ENCODE measurements around the gene DNMT3L. TPM values are rescaled to one million over a fixed set of nuclear protein-coding genes. Genes with fewer than 3 reads are reported as not detected.
"Not testable (repeated sequence)": the region's sequence is repeated elsewhere in the genome, so short reads cannot be mapped to it uniquely, and the experiment has no call there.

Gene DNMT3L
- polyA plus RNA-seq, 3 donors: not detected

DNA sequence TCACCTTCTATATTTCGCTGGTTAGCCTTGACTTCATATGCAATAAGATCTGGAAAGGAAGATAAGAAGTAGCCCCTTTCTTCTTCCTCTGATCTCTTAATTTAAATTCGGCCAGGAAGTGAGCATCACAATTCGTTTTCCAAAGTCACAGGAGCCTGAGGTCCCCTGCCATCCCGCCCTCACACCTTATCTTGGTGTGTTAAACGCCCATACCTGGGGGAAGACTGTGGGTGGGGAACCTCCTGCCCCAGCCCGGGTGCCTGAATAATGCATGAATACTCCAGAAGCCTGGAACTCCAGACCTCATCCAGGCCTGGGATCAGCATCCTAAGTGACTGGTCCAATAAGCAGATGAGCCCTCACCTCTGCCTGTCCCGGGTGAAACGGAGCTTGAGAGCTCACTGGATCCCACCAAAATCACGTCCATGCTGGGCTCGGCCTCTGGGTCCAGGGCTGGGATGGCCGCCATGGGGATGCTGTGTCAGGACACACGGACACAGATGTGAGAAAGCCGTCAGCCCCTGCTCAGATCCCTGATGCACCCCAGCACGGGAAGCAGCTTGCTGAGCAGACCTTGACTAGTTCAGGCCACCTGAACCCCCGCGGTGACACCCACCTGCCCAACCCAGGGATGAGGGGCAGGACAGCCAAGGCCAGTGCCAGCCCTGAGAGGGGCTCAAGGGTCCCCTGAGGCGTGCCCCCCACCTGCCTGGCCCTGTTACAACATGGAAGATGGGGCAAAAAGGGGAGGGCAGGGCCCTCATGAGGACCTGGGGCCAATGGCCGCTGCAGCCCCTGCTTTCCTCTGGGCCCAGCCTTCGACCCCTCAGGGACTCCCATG, 686 bp downstream of the DNMT3L start:
- no peak overlapping the region for H3K27ac ChIP-seq (ENCODE audit: low read depth, low read length)
- WGBS, 3 donors: 66 to 88% (median 83%) methylated on average over 18 to 19 of the region's 19 CpGs

DNA sequence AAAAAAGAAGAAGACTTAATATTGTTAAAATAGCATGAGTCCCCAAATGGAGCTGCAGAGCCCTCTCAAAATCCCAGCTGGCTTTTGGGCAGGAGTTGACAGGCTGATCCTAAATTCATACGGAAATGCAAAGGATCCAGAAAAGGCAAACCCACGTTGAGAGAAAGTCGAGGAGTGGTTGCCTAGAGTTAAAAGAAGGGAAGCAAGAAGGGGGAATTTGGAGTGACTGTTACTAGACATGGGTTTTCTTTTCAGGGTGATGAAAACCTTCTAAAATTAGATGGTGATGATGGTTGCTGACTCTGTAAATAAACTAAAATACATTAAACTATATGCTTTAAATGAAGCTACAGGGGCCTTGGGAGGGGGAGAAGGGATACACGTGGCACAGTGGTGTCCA, 1.6 kb downstream of the DNMT3L start:
- 50 to 68% (median 61%) methylated on average over 4 of the region's 4 CpGs for WGBS, 3 donors
- no peak overlapping the region for H3K27ac ChIP-seq (ENCODE audit: low read depth, low read length)

DNA sequence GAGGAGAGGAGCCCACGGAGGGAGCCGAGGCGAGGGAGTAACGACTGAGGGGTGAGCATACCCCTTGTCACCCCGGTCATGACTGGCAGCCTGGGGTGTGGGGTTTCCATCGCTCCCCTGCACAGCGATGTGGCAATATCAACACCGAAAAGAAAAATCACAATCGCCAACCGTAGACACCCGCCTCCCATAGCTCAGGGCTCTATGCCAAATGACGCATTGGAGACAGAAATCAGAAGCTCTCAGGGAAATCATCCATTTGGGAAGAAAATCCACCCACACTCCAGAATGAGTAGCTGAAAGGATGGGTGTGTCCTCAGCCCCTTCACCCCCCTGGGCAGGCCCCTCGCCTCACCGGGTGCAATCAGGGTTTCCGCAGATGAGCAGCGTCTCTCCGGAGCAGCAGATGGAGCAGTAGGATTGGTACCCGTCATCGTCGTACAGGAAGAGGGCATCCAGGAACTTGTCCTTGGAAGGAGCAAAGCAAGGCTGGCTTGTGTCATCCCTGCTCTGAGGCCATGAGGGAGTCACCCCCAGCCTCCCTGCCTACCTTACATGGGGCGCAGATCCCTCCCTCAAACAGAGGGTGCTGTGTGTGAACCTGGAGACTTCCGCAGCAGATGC, 2.5 kb downstream of the DNMT3L start:
- WGBS, 3 donors: 76 to 81% (median 80%) methylated on average over 22 of the region's 22 CpGs
- H3K27ac ChIP-seq (ENCODE audit: low read depth, low read length): no peak overlapping the region

DNA sequence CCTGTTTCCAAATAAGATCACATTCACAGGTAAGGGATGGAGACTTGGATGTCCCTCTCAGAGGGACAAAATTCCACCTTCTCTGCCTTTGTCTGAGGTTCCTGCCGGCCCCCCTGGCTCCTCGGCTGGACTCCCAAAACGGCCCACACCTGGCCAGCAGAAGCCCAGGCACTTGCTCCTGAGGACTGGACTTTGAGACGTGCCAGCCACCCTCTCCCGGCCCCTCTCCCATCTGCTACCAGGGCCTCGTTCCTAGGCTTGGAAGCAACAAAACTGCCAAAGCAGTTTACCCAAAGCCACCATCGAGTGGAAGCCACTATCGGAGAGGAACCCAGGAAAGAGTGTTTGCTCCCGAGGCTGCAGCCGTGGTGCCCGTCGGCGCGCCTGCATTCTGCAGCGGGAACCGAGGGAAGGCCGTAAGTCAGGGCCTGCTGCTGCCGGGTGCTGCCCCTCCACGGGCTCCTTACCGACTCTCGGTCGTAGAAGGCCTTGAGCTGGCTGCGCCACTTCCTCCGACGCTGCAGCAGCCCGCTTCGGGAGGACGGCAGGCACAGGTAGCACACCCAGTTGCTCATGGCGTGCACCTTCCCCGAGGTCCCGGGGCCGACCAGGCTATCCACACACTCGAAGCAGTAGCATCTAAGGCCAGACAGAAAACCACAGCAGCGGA, 3.5 kb downstream of the DNMT3L start:
- WGBS, 3 donors: 80 to 92% (median 91%) methylated on average over 34 of the region's 34 CpGs
- no peak overlapping the region for H3K27ac ChIP-seq (ENCODE audit: low read depth, low read length)

DNA sequence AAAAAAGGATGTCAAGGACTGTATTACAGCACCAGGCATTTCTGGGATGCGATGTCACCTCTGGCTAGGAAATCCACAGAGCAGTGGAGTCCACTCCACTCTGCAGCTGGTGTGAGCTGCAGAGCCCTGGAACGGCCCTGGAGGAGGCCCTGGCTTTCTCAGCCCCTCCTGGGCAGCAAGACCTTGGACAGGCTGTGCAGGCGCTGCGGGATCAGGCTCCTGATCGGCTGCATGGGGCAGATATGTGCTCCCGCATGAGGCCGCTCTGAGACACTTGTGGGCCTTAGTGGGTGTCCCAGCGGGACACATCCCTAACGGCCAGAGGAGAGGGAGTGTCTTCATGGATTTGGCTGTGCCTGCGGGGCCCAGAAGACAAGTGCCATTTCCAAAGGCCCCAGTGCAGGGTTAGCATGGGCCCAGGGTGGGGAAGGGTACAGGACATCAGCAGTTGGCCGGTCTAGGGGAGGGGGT, 6.2 kb downstream of the DNMT3L start:
- 83 to 84% (median 83%) methylated on average over 11 of the region's 11 CpGs for WGBS, 3 donors

DNA sequence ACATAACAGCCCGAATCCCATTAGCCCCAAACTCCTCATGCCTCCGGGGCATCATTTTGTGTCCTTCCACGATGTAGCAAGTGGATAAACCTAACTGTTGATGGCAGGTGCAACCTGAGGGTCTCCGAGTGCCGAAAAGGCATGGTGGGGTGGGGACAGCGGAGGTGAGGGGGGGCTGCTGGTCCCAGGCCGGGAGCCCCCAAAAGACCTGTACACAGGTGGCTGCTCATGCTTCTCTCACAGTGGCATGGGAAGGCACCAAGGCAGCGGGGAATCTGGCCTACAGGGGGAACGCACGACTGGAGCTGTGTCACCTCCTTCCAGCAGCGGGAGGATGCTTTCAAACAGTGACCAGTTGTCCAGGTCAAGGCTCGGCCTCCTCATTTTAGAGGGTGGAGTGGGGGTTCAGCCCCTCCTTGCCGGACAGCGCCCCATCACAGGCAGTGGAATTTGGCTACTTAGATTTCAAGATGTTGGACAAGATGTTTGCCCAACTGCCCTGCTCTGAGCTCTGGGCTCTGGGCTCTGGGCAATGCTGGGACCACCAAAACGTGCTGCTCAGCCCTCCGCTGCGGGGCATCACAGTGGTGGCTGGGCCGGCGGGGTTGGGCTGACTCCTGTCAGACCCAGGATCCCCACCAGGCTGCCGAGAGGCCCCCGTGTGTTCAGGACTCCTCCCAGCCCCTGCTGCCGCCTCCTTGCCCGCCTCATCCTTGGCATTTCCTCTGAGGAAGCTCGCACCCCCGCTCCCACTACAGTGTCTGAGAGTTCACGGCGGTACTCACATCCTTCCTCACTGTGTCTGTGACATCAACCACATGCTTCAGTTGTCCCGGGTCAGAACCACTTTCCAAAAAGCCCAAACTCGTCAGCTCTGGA, 7.6 kb downstream of the DNMT3L start:
- H3K27ac ChIP-seq (ENCODE audit: low read depth, low read length): no peak overlapping the region
- 65 to 76% (median 71%) methylated on average over 29 of the region's 29 CpGs for WGBS, 3 donors

More for the DNA sequence above, 6.2 kb downstream of the DNMT3L start:
- H3K27ac ChIP-seq (ENCODE audit: low read depth, low read length): no peak overlapping the region

DNA sequence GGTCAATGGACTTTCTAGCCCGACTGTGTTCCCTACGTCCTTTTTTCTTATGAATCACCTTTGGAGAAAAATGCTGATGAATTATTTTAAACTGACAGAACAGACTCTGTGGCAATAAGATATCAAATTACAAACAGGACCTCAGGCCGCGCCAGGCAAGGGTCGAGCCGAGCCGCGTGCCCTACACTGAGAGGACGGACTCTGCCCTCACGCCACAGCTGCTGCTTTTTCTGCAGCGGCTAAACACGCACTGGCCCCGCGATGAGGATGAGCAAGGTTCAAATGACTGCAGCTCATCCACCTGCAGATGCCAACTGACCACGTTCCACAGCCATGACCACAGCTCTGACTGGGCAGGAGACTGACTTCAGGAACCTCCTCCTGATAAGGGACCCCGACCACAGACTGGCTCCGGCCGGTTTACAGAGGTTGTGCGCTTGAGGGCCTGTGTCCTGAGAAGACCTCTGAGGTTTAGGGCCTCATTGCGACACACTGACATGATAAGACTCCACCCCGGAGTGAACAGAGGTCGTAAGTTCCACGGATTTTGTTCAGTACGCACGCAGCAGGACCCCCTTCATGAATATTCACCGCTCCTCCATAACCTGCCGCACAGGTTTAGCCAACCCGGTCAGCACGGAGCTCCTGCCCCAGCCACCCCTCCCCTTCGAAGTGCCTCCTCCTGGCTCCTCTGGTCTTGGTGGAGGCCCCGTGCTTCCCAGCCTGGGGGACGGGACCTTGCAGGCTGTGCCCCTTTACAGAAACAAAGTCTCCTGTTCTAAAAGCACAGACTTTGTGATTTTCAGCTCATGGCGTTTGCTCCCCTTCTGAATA, 12.3 kb downstream of the DNMT3L start:
- no CpG with 5 or more reads among the region's 33 CpGs for WGBS, 3 donors
- H3K27ac ChIP-seq (ENCODE audit: low read depth, low read length): not testable (repeated sequence)

DNA sequence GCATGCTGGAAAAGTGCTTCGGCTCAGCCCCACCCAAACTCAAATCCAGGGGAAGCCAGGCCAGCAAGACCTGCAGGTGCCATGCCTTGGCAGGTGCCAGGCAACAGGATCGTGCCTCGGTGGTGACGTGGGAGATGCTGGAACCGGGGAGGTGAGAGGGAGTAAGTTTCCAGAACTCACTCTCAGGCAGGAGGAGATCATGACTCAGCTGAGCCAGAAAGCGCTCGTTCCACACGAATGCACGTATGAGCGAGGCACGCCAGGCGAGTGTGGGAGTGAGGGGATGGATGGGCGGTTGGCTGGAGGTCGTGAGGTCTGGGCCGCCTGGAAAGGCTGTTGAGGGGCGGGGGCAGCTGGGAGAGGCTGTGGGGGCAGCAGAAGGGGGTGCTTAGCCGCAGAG, 13.8 kb downstream of the DNMT3L start:
- not testable (repeated sequence) for H3K27ac ChIP-seq (ENCODE audit: low read depth, low read length)
- WGBS, 3 donors: no CpG with 5 or more reads among the region's 17 CpGs

DNA sequence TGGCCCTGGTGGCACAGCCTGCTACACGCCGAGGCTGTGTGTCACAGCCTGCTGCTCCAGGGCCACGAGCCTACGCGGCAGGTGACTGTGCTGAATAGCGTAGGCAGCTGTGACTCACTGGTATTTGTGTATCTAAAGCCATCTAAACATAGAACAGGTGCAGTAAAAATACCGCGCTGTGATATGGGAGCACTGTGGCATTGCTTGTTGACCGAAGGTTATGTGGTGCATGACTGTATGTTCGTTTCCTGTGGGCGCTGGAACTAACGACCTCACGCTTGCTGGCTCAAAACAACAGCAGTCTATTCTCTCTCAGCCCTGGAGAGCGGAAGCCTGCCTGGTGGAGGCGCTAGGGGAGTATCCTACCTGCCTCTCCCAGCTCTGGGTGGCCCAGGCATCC, 17.7 kb downstream of the DNMT3L start:
- no CpG with 5 or more reads among the region's 15 CpGs for WGBS, 3 donors

DNA sequence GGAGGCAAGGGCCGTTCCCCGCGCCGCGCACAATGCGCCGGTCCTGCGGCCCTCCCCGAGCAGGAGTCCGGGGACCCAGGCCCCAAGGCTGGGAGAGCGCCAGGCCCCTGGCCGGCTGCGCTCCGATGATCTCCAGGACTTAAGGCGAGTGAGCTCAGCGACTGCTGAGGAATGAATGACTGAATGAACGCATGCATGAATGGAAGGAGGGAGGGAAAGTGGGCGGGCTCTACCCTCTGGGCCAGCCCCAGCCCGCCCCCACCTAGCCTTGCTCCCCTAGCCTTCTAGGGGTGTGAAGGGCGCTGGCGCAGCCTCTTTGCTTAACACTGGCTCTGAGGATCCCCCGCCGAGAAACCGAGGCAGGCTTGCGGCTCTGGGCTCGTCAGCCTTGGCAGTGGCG, 20.4 kb downstream of the DNMT3L start:
- not testable (repeated sequence) for H3K27ac ChIP-seq (ENCODE audit: low read depth, low read length)
- no CpG with 5 or more reads among the region's 27 CpGs for WGBS, 3 donors

More for the DNA sequence above, 17.7 kb downstream of the DNMT3L start:
- not testable (repeated sequence) for H3K27ac ChIP-seq (ENCODE audit: low read depth, low read length)

DNA sequence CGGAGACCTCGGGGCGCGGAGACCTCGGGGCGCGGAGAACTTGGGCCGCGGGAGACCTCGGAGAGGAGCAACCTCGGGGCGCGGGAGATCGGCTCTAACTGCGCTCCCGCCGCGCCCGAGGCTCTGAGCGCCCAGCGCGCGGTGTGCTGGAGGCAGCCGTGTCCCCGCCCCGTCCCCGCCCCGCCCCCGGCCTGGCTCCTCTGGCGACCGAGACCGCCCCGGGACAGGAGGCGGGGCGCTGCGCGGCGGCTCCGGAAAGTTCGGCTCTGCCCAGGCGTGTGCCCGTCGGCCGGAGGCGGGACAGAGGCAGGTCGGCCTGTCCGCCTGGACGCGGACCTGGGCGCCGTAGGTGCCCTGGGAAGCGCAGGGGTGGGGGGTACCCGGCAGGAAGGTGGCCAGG, 20.9 kb downstream of the DNMT3L start, which contains the start of gene ICOSLG:
Gene ICOSLG (minus strand): TSS at position 102 of the 400 bp plus-strand sequence. CDS start 126 bp downstream, outside the sequence.
- not testable (repeated sequence) for H3K27ac ChIP-seq (ENCODE audit: low read depth, low read length)
- WGBS, 3 donors: no CpG with 5 or more reads among the region's 53 CpGs

DNA sequence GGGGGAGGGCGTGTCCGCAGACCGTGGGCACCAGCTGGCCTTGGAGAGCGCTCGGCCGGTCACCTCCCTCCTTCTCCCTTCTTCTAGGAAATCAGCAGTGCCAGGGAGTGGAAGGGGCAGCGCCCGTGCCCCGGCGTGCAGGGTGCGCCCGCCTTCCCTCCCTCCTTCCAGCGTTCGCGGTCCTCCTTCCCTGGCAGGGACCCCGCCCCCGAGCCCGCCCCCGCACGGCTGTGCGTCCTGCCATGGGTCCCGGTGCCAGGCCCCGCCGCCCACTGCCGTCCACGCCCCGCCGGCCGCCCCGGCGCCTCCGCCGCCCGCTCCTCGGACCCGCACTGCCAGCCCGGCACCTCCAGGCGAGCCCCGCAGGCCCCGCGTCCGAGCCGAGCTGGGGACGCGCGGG, 21.3 kb downstream of the DNMT3L start:
- no CpG with 5 or more reads among the region's 46 CpGs for WGBS, 3 donors
- not testable (repeated sequence) for H3K27ac ChIP-seq (ENCODE audit: low read depth, low read length)

DNA sequence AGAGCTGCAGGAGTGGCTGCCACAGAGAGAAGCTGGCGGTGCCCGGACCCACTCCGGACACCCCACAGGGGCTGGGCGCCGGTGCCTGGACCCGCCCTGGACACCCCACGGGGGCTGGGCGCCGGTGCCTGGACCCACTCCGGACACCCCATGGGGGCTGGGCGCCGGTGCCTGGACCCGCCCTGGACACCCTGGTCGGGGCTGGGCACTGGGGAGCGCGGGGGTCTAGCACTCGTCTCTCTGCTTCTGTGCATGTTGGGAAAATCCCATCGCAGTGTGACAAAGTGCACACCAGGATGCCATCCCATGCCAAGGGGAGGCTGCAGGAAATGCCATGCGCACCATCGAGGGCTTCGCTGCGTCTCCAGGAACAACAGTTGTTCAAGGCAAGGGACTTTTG, 32.1 kb downstream of the DNMT3L start:
- WGBS, 3 donors: 82 to 84% methylated on average over 5 to 8 of the region's 22 CpGs; no CpG with 5 or more reads in 1 of the 3 donors
- H3K27ac ChIP-seq (ENCODE audit: low read depth, low read length): not testable (repeated sequence)

DNA sequence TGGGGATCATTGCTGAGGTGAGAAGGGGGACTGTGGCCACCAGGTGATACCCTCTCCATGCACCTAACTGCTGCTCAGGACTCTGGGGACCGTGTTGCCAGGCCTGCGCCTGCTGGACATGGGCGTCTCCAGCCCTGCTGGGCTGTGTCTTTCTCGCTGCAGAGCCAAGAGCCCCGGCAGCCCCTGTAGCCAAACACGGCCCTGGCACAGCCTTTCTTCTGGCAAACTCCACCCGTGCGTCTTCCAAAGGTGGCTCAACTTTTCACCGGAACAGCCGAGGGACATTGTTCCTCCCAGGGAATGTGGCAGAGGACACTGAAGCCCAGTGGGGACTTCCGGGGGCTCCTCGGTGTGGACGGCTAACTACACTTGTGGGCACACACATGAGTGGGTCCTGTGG, 33.6 kb downstream of the DNMT3L start:
- no CpG with 5 or more reads among the region's 13 CpGs for WGBS, 3 donors

DNA sequence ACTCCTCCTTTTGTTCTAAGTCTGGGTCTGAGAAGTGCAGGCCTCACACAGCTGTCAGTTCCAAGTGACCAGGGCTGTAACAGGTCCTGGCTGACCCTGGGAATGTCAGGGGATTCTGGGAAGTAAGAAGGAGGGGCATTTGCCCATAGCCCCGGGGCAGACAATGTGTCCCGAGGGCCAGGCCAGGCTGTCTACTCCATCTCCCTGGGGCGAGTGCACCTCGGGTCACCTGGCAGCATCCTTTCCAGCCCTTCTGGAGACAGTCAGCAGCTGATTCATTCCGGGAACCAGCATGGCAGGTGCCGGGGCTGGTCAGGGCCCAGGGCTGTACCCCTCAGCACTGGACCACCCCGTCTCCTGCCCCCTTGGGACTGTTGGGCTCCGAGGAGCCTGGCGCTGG, 34.1 kb downstream of the DNMT3L start:
- WGBS, 3 donors: 80 to 90% methylated on average over 1 to 3 of the region's 9 CpGs; no CpG with 5 or more reads in 1 of the 3 donors

More for the DNA sequence above, 33.6 kb downstream of the DNMT3L start:
- H3K27ac ChIP-seq (ENCODE audit: low read depth, low read length): not testable (repeated sequence)

DNA sequence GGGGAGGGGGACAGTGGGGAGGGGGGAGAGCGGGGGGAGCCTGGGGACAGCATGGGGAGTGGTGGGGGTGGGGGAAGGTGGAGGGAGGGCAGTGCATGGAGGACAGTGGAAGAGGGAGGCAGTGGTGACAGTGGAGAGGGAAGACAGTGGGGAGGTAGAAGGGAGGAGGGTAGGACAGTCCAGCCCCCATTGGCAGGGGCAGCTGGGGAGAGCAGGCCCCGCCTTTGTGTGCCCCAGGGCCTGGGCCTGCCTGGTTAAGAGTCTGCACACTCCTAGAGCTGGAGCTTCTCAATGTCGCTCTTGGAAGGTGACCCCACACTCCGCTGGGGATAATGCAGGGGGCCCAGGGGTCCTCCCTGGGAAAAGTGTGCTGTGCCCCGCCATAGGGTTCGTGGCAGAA, 36.1 kb downstream of the DNMT3L start:
- WGBS, 3 donors: no CpG with 5 or more reads among the region's 6 CpGs
- H3K27ac ChIP-seq (ENCODE audit: low read depth, low read length): not testable (repeated sequence)

More for the DNA sequence above, 34.1 kb downstream of the DNMT3L start:
- H3K27ac ChIP-seq (ENCODE audit: low read depth, low read length): not testable (repeated sequence)

DNA sequence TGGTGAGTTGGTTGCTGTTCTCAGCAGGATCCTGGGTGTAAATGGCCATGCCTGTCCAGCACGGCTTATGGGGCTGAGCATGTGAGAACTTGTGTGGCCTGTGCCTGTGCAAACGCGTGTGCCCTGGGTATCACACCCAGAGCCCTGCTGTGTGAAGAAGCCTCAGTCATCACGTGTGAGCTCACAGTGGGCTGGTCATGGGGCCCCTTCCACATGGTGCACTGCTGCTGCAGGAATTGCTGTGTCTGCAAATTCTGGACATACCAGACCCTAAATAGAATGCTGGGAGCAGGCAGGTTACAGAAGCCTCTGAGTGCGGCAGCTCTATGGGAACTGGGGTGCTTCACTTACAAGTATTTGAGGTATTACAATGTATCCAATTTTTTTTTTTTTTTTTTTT, 38.4 kb downstream of the DNMT3L start:
- not testable (repeated sequence) for H3K27ac ChIP-seq (ENCODE audit: low read depth, low read length)
- no CpG with 5 or more reads among the region's 5 CpGs for WGBS, 3 donors

All from adipose tissue (tissue), 3 donors.